Fibroblast of lung (primary cell): ENCODE results near the gene ZCCHC18. TPM values are rescaled to one million over a fixed set of nuclear protein-coding genes. Genes with fewer than 3 reads are reported as not detected.

Source experiments
- DNase-seq, 2 donors: peaks; one replicate each; pipeline versions ENCODE4 v3.0.0 to v3.0.0-alpha.2; 2010; ENCODE audit warnings: low read depth in 2 of 2
- H2AFZ ChIP-seq: 2 replicates; pipeline ENCODE4 v1.5.1; 2012; ENCODE audit warnings: low read length, control low read depth, inconsistent platforms
- H3K27ac ChIP-seq: 2 replicates; pipeline ENCODE4 v1.5.1; 2011; ENCODE audit warnings: low read length, control low read depth; ENCODE audit not compliant: insufficient read depth
- H3K27me3 ChIP-seq: 2 replicates; pipeline ENCODE4 v1.5.1; 2011; ENCODE audit warnings: mild to moderate bottlenecking, low read length; ENCODE audit not compliant: control insufficient read depth, insufficient read depth
- H3K36me3 ChIP-seq: 2 replicates; pipeline ENCODE4 v1.5.1; 2011; ENCODE audit warnings: low read length; ENCODE audit not compliant: control insufficient read depth, insufficient read depth
- H3K4me1 ChIP-seq: 2 replicates; pipeline ENCODE4 v1.5.1; 2011; ENCODE audit warnings: low read length; ENCODE audit not compliant: control insufficient read depth, insufficient read depth; ENCODE audit errors: extremely low read depth
- H3K4me2 ChIP-seq: 2 replicates; pipeline ENCODE4 v1.5.1; 2011; ENCODE audit warnings: low read length, control low read depth; ENCODE audit not compliant: insufficient read depth; ENCODE audit errors: extremely low read depth
- H3K4me3 ChIP-seq, 4 experiments: fragments of 200-600 bp in 1 of 4; sonication (generic) in 1 of 4; replicated peaks in 1 of 4; 2 replicates each; pipeline ENCODE4 v1.5.1; 2011 to 2016; ENCODE audit warnings: low read length in 4 of 4, low read depth in 3 of 4, mild to moderate bottlenecking in 3 of 4, control low read depth in 2 of 4, inconsistent platforms in 1 of 4, mixed read lengths in 1 of 4; ENCODE audit not compliant: insufficient read depth in 1 of 4; ENCODE audit errors: control extremely low read depth in 1 of 4
- H3K79me2 ChIP-seq: 2 replicates; pipeline ENCODE4 v1.5.1; 2012; ENCODE audit warnings: mild to moderate bottlenecking, low read length, inconsistent platforms; ENCODE audit not compliant: control insufficient read depth, insufficient read depth
- H3K9ac ChIP-seq: 2 replicates; pipeline ENCODE4 v1.5.1; 2011; ENCODE audit warnings: mild to moderate bottlenecking, low read length, control low read depth; ENCODE audit not compliant: insufficient read depth
- H3K9me3 ChIP-seq: 2 replicates; pipeline ENCODE4 v1.5.1; 2012; ENCODE audit warnings: low read depth, low read length; ENCODE audit not compliant: control insufficient read depth, insufficient read depth
- H4K20me1 ChIP-seq: 2 replicates; pipeline ENCODE4 v1.5.1; 2011; ENCODE audit warnings: low read length; ENCODE audit not compliant: control insufficient read depth, insufficient read depth; ENCODE audit errors: extremely low read depth
- EZH2 ChIP-seq: IDR thresholded peaks from 2 replicates; pipeline ENCODE4 v1.5.1; 2012; ENCODE audit warnings: low read length, control low read depth, mild to moderate bottlenecking; ENCODE audit errors: missing control alignments
- polyA plus RNA-seq, 2 donors: library from polyadenylated mRNA; depleted of rRNA in 1 of 2; stranded (reverse) in 1 of 2; unstranded in 1 of 2; fragments of >200 nt; gene quantifications; 2 replicates each; pipeline ENCODE4 v1.2.1, GENCODE V29; 2011 to 2012; ENCODE audit warnings: missing spikeins in 1 of 2
- total RNA-seq: library from RNA; depleted of rRNA; stranded (reverse); fragments of >200 nt; gene quantifications from 2 replicates; pipeline ENCODE4 v1.2.1, GENCODE V29; 2014
- TF ChIP-seq, protein P1 (sequence below), 2 donors: IDR thresholded peaks in 1 of 2; conservative IDR thresholded peaks in 1 of 2; 1 replicate in 1 of 2; 2 replicates in 1 of 2; pipeline ENCODE4 v1.5.1; 2011 to 2012; ENCODE audit warnings: low read length in 2 of 2, control low read depth in 1 of 2, inconsistent platforms in 1 of 2, low read depth in 1 of 2, mild to moderate bottlenecking in 1 of 2

ZCCHC18 gene
- total and polyA plus RNA-seq, 2 donors (not counting 1 experiment from before 2014, with no cell fraction given): 0.48 to 0.66 TPM

DNA sequence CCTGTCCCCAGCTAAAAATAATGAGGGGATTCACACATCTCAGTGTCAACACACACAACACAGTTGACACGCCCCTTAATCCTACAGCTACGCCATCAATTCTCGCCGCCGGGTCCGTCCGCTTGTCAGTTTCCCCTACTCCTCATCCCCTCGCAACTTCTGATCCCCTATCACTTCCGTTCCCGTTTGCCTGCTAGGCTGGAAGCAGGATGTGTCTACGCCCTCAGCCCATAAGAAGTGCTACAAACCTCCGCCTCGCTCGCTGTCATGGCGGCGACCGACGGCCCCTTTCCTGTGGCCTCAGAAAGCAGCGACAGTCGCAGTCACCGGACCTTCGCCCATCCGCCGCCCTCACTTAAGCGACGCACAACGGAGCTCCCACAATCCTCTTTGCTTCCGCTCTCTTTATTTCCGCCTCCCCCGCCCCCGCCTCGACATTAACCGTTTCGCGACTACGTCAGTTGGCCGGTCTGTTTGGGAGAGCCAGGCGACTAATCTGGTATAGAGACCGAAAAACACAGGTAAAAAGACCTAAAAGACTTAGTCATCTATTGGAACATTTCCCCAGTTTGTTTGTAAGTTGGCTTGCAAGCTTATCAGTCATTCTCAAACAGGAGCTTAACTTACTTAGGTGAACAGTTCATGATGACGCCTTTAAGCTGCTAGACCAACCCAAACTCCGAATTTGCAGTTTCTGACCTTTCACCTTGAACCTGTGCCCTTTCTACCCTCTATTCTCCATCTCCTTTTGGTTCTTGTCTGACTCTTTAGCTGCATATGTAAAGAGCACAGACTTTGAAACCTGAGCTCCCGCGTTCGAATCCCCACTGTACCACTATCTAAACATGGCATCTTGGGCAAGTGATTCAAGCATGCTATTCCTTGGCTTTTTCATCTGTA, 44.6 kb downstream of the ZCCHC18 start, which contains the start of gene SLC25A53:
TSS of gene SLC25A53 (minus strand) at position 380 of the 900 bp plus-strand sequence. CDS start 51,752 bp downstream, outside the sequence.
- peak; percentile 77 to 82 for DNase-seq
- Histone ChIP-seq H3K4me3 (peak within 1 kb of the TSS; percentile 47 to 88 (median 72)), H3K27me3 (no peaks in the 10 kb centered on the region), H3K4me1 (no peaks in the 10 kb centered on the region), H3K4me2 (peak within 1 kb of the TSS; percentile 64), H3K9ac (peak within 1 kb of the TSS; percentile 88), H2AFZ (peak within 1 kb of the TSS; percentile 94), H3K9me3 (no peaks in the 10 kb centered on the region), H4K20me1 (no peaks in the 10 kb centered on the region), H3K27ac (peak within 1 kb of the TSS; percentile 89), H3K79me2 (peaks cover 6% of the 10 kb centered on the region), H3K36me3 (no peaks in the 10 kb centered on the region)
- TF ChIP-seq, protein P1, sequence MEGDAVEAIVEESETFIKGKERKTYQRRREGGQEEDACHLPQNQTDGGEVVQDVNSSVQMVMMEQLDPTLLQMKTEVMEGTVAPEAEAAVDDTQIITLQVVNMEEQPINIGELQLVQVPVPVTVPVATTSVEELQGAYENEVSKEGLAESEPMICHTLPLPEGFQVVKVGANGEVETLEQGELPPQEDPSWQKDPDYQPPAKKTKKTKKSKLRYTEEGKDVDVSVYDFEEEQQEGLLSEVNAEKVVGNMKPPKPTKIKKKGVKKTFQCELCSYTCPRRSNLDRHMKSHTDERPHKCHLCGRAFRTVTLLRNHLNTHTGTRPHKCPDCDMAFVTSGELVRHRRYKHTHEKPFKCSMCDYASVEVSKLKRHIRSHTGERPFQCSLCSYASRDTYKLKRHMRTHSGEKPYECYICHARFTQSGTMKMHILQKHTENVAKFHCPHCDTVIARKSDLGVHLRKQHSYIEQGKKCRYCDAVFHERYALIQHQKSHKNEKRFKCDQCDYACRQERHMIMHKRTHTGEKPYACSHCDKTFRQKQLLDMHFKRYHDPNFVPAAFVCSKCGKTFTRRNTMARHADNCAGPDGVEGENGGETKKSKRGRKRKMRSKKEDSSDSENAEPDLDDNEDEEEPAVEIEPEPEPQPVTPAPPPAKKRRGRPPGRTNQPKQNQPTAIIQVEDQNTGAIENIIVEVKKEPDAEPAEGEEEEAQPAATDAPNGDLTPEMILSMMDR (conservative IDR thresholded peaks at IDR 0.05 in 1 of 2, IDR thresholded peaks at IDR 0.05 in 1 of 2; ENCODE audit: low read depth in 1 of 2, low read length in 2 of 2): no peak
- no peak for TF ChIP-seq EZH2

Other genes with a start within 250 kb of the ZCCHC18 start
- gene TMSB15B, start 149.9 kb upstream of the ZCCHC18 start, total RNA-seq: 1.5 and 3.1 TPM in 2 replicates
- gene TMSB15B, start 149.9 kb upstream of the ZCCHC18 start, polyA plus RNA-seq: 10.0 and 12.0 TPM in 2 replicates
- not detected in 2 replicates for gene H2BW1, start 98.8 kb upstream of the ZCCHC18 start, total RNA-seq
- not detected in 2 replicates for gene H2BW1, start 98.8 kb upstream of the ZCCHC18 start, polyA plus RNA-seq
- gene H2BW2, start 72.6 kb upstream of the ZCCHC18 start, total RNA-seq: not detected in 2 replicates
- not detected in 2 replicates for gene H2BW2, start 72.6 kb upstream of the ZCCHC18 start, polyA plus RNA-seq
- 2.6 and 4.1 TPM in 2 replicates for gene TMSB15C, start 36.3 kb upstream of the ZCCHC18 start, total RNA-seq
- gene TMSB15C, start 36.3 kb upstream of the ZCCHC18 start, polyA plus RNA-seq: 1.9 and 2.0 TPM in 2 replicates
- 13.4 and 13.7 TPM in 2 replicates for gene SLC25A53, start 44.5 kb downstream of the ZCCHC18 start, total RNA-seq
- 5.4 and 5.9 TPM in 2 replicates for gene SLC25A53, start 44.5 kb downstream of the ZCCHC18 start, polyA plus RNA-seq
- gene FAM199X, start 53.9 kb downstream of the ZCCHC18 start, total RNA-seq: 17.2 and 21.1 TPM in 2 replicates
- gene FAM199X, start 53.9 kb downstream of the ZCCHC18 start, polyA plus RNA-seq: 5.9 and 6.7 TPM in 2 replicates
- not detected in 2 replicates for gene ESX1, start 142.4 kb downstream of the ZCCHC18 start, total RNA-seq
- gene ESX1, start 142.4 kb downstream of the ZCCHC18 start, polyA plus RNA-seq: not detected in 2 replicates